Urothelium cell line (cell line): ENCODE results near the gene TRIM26.

Source experiments
- DNase-seq: peaks from one replicate; pipeline ENCODE4 v3.0.0; 2011; ENCODE audit warnings: low spot score, mixed read lengths
- FAIRE-seq: peaks from 2 replicates; lab custom pipeline; 2011; peaks lifted over from hg19 to GRCh38; lab: Jason Lieb, UNC

TRIM26 gene

GRCh38 chr6:30211899-30212298 lies 1.3 kb downstream of the TRIM26 start:
- FAIRE-seq (no peak), DNase-seq (no peak)

- DNase-seq (no peak), FAIRE-seq (no peak)
Observed at GRCh38 chr6:30211306-30211705, 1.9 kb downstream of the TRIM26 start.

- DNase-seq (no peak), FAIRE-seq (no peak)
Observed at GRCh38 chr6:30207619-30208295, 5.4 kb downstream of the TRIM26 start.

GRCh38 chr6:30206799-30207618 lies 6.2 kb downstream of the TRIM26 start:
- DNase-seq, result no peak
- no peak for FAIRE-seq

GRCh38 chr6:30206152-30206551 lies 7.1 kb downstream of the TRIM26 start:
- no peak for DNase-seq
- no peak for FAIRE-seq

- FAIRE-seq (no peak), DNase-seq (no peak)
Observed at GRCh38 chr6:30204116-30204515, 9.1 kb downstream of the TRIM26 start.

GRCh38 chr6:30202366-30202765 lies 10.8 kb downstream of the TRIM26 start:
- no peak for DNase-seq
- no peak for FAIRE-seq

GRCh38 chr6:30200551-30201281 lies 12.5 kb downstream of the TRIM26 start:
- DNase-seq, result no peak

GRCh38 chr6:30198166-30199084 lies 14.8 kb downstream of the TRIM26 start:
- FAIRE-seq, result no peak
- no peak for DNase-seq

More at GRCh38 chr6:30200551-30201281, 12.5 kb downstream of the TRIM26 start:
- FAIRE-seq, result no peak

- DNase-seq (no peak), FAIRE-seq (no peak)
Observed at GRCh38 chr6:30196376-30196775, 16.8 kb downstream of the TRIM26 start.

- DNase-seq (no peak), FAIRE-seq (no peak)
Observed at GRCh38 chr6:30195951-30196350, 17.3 kb downstream of the TRIM26 start.

- no peak for FAIRE-seq
- DNase-seq, result no peak
Observed at GRCh38 chr6:30194797-30195690, 18.2 kb downstream of the TRIM26 start.

GRCh38 chr6:30192076-30192475 lies 21.1 kb downstream of the TRIM26 start:
- no peak for FAIRE-seq
- no peak for DNase-seq

GRCh38 chr6:30188541-30188940 lies 24.7 kb downstream of the TRIM26 start:
- FAIRE-seq, result no peak

GRCh38 chr6:30185846-30186484 lies 27.2 kb downstream of the TRIM26 start:
- DNase-seq, result no peak
- no peak for FAIRE-seq

More at GRCh38 chr6:30188541-30188940, 24.7 kb downstream of the TRIM26 start:
- DNase-seq, result no peak

- no peak for DNase-seq
- FAIRE-seq, result no peak
Observed at GRCh38 chr6:30184417-30185031, 28.7 kb downstream of the TRIM26 start.

- DNase-seq, result no peak
- no peak for FAIRE-seq
Observed at GRCh38 chr6:30180145-30180544, 33.1 kb downstream of the TRIM26 start.

- no peak for FAIRE-seq
- no peak for DNase-seq
Observed at GRCh38 chr6:30178837-30179236, 34.4 kb downstream of the TRIM26 start.

GRCh38 chr6:30175765-30176164 lies 37.4 kb downstream of the TRIM26 start:
- DNase-seq, result no peak
- FAIRE-seq, result no peak
